Tibial artery (tissue), 4 donors: ENCODE data around the gene HMGA1.

Experiments used
- DNase-seq, 2 donors: peaks; one replicate each; pipeline ENCODE4 v3.0.0-alpha.2; 2019
- H3K27ac ChIP-seq, 2 donors: fragments of 200-600 bp; sonication (generic) in 1 of 2; 1 replicate in 1 of 2; 2 replicates in 1 of 2; pipeline ENCODE4 v1.5.1; 2018 to 2019; ENCODE audit warnings: mild to moderate bottlenecking in 1 of 2
- H3K27me3 ChIP-seq, 2 donors: fragments of 200-600 bp; sonication (generic) in 1 of 2; one replicate each; pipeline versions ENCODE4 v1.5.1 to v1.6.0; 2016 to 2019
- H3K36me3 ChIP-seq, 3 donors: fragments of 200-600 bp; sonication (generic) in 2 of 3; one replicate each; pipeline ENCODE4 v1.5.1; 2016 to 2019; ENCODE audit warnings: mild to moderate bottlenecking in 2 of 3
- H3K4me1 ChIP-seq, 4 donors: fragments of 200-600 bp; sonication (generic) in 2 of 4; 1 replicate in 3 of 4; 2 replicates in 1 of 4; pipeline ENCODE4 v1.5.1; 2016 to 2019
- H3K4me3 ChIP-seq, 2 donors: fragments of 200-600 bp; sonication (generic) in 1 of 2; 1 replicate in 1 of 2; 2 replicates in 1 of 2; pipeline ENCODE4 v1.5.1; 2018 to 2019; ENCODE audit warnings: mild to moderate bottlenecking in 2 of 2
- H3K9me3 ChIP-seq, 3 donors: fragments of 200-600 bp; sonication (generic) in 1 of 3; one replicate each; pipeline ENCODE4 v1.5.1; 2016 to 2019
- intact Hi-C: fragments of 100-400 bp; cut with DNase I; formaldehyde crosslinking; loops from one replicate; pipeline ENCODE4 v1.15.0; 2023; ENCODE audit warnings: low total_unique reads
- TF ChIP-seq, protein P1 (sequence below), 2 experiments: fragments of 200-600 bp in 1 of 2; fragments of 450-650 bp in 1 of 2; IDR thresholded peaks; one replicate each; pipeline ENCODE4 v1.5.1; 2017 to 2019; ENCODE audit warnings: antibody characterized with exemption in 2 of 2, mild to moderate bottlenecking in 1 of 2, moderate library complexity in 1 of 2

Gene HMGA1

DNA sequence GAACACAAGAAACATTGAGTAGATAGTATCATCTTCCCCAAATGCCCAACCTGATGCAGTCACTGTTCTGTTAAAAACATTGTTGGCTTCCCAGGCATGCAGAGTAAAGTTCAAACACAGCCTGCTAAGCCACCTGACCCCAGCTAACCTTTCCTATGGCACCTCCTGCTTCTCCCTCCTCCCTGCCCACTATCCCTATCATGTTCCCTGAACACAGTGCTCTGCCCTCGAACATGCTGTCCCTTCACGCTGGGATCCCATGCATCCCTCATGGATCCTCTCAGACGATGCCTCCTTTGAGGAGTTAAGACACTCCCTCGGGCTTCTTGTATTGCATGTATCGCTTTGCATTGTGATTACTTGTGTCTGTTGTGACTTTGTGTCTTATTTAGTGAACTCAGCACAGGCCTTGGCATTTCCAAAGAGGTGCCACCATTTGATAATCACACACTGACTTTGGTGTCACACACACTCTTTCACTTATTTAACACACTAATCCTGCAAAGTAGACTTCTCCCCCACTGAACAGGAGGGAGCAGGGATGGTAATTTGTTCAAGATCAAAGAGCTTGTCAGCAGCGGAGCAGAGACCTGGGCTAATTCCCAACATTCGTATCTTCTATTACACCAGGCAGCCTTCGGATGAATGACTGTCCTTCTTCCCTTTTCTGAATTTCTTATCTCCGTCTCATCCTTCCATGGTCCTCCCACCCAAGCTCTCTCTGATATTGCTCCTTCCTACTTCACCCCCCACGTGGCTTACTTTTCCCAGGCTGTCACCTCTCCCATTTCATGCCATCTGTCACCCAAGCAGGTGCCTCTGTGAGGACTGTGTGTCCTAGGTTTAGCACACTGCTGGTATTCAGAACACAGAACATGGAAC is 40.4 kb downstream of the HMGA1 start:
- intact Hi-C loops: no loop called here
- Histone ChIP-seq H3K27ac (no peak overlapping the region), H3K27me3 (no peaks in the 10 kb centered on the region), H3K36me3 (peaks cover 0 to 14% (median 0%) of the 10 kb centered on the region in 3 donors), H3K4me1 (no peaks in the 10 kb centered on the region), H3K4me3 (no peak overlapping the region), H3K9me3 (no peaks in the 10 kb centered on the region)
- DNase-seq: no peak
- TF ChIP-seq, protein P1, sequence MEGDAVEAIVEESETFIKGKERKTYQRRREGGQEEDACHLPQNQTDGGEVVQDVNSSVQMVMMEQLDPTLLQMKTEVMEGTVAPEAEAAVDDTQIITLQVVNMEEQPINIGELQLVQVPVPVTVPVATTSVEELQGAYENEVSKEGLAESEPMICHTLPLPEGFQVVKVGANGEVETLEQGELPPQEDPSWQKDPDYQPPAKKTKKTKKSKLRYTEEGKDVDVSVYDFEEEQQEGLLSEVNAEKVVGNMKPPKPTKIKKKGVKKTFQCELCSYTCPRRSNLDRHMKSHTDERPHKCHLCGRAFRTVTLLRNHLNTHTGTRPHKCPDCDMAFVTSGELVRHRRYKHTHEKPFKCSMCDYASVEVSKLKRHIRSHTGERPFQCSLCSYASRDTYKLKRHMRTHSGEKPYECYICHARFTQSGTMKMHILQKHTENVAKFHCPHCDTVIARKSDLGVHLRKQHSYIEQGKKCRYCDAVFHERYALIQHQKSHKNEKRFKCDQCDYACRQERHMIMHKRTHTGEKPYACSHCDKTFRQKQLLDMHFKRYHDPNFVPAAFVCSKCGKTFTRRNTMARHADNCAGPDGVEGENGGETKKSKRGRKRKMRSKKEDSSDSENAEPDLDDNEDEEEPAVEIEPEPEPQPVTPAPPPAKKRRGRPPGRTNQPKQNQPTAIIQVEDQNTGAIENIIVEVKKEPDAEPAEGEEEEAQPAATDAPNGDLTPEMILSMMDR (IDR thresholded peaks at IDR 0.05): no peak

DNA sequence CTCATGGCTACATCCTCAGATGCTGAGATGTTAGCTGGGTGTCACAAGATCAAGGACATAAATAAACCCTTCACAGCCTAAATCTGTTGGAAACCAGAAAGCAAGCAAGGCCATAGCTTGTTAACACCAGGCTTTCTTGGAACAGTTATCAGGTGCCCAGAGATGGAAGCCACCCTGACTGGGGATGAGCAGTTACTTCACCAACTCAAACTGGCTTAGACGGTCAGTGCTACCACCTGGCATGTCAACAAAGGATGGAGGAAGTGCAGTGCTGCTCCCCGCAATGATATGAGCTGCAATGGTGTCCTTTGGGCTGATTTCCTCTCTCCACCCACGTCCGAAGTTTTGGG is 41.1 kb downstream of the HMGA1 start:
- intact Hi-C loops: no loop called here
- Histone ChIP-seq H3K9me3 (no peaks in the 10 kb centered on the region), H3K27ac (no peak overlapping the region), H3K4me1 (no peaks in the 10 kb centered on the region), H3K4me3 (no peak overlapping the region), H3K27me3 (no peaks in the 10 kb centered on the region), H3K36me3 (peaks cover 0 to 14% (median 0%) of the 10 kb centered on the region in 3 donors)
- no peak for DNase-seq
- TF ChIP-seq, protein P1 (IDR thresholded peaks at IDR 0.05): no peak

DNA sequence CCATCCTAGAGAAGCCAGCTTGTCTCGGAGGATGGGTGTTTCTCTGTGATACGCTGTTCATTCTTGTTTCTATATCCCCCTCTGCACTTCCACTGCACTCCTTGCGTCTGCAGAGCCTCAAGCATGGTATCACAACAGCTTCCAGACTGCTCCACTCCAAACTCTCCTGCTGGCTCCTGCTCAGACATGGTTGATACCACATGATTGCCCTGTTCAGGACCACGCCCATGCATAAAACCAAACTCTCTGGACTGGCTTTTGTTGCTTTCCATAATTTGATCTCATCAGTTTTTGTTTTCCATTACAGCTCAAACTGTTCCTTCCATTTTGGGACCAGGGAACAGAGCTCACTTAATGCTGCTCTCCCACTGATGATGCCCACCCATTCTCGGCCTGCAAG is 42.2 kb downstream of the HMGA1 start:
- TF ChIP-seq, protein P1 (IDR thresholded peaks at IDR 0.05): no peak
- H3K27me3 ChIP-seq: no peaks in the 10 kb centered on the region
- peaks cover 0 to 4% (median 0%) of the 10 kb centered on the region in 4 donors for H3K4me1 ChIP-seq
- no peak overlapping the region for H3K27ac ChIP-seq
- no peaks in the 10 kb centered on the region for H3K9me3 ChIP-seq
- peaks cover 0 to 14% (median 0%) of the 10 kb centered on the region in 3 donors for H3K36me3 ChIP-seq
- no peak for DNase-seq
- no peak overlapping the region for H3K4me3 ChIP-seq
- intact Hi-C loops: no loop called here

DNA sequence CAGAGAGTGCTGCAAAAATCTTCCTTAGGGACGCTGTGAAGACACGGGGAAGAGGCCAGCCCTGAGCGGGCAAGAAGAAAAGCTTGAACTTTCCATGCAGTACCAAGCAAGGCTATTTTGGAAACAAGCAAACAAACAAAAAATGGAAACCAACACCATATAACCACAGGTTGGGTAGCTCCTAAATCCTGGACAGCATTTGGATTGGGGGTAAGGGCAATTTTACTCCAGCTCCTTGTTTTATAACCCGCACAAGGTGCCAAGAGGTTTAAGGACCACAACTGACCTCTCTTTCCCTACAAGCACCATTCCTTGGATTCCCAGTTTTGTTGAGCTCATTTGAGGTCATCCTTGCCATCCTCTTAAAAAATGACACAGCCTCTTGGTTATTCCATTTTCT is 43.5 kb downstream of the HMGA1 start:
- no peak overlapping the region for H3K27ac ChIP-seq
- H3K36me3 ChIP-seq: peaks cover 0 to 18% (median 0%) of the 10 kb centered on the region in 3 donors
- TF ChIP-seq, protein P1 (IDR thresholded peaks at IDR 0.05): no peak
- H3K9me3 ChIP-seq: no peaks in the 10 kb centered on the region
- DNase-seq: no peak
- H3K4me1 ChIP-seq: peaks cover 0 to 9% (median 0%) of the 10 kb centered on the region in 4 donors
- H3K27me3 ChIP-seq: no peaks in the 10 kb centered on the region
- intact Hi-C loops: no loop called here
- H3K4me3 ChIP-seq: no peak overlapping the region

DNA sequence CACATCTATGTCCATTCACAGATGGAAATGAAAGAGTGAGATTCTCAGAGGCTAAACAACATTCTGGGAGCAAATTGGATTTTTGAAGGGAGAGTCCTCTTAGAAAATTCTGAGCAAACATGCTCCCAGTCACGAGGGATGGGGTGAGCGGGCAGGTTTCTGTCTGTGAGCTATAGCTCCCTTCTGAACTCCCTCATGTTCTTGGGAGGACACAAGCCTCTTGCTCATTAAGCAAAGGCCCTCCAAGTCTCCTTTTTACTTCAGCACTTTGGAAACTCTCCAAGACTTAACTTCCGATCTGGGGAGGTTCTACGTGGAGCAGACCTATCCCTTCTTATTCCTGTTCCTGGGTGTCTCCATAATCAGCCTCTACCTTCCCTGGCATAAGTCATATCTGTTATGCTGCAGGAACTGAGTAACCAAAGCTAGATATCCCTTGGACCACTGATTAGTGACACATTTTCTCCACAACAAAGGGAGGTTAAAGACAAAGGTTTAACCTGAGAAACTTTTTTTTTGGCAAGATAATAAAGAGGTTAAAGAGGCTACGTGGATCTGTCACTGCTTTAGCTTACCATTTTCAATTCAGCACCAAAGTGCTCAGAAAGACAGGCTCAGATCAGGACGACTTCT is 45.1 kb downstream of the HMGA1 start:
- Histone ChIP-seq H3K9me3 (no peaks in the 10 kb centered on the region), H3K4me3 (no peak overlapping the region), H3K36me3 (peaks cover 0 to 18% (median 0%) of the 10 kb centered on the region in 3 donors), H3K4me1 (peaks cover 0 to 9% (median 0%) of the 10 kb centered on the region in 4 donors), H3K27ac (no peak overlapping the region), H3K27me3 (no peaks in the 10 kb centered on the region)
- intact Hi-C loops: no loop called here
- no peak for DNase-seq
- TF ChIP-seq, protein P1 (IDR thresholded peaks at IDR 0.05): no peak
